Hippocampal formation (tissue), 2 donors: Measurements from ENCODE around the gene SYMPK.
"Not testable (repeated sequence)": the region's sequence is repeated elsewhere in the genome, so short reads cannot be mapped to it uniquely, and the experiment has no call there.

Experiments
- DNase-seq, 2 donors: peaks; one replicate each; lab custom pipeline; 2025; lab: John Stamatoyannopoulos, UW

SYMPK gene

DNA sequence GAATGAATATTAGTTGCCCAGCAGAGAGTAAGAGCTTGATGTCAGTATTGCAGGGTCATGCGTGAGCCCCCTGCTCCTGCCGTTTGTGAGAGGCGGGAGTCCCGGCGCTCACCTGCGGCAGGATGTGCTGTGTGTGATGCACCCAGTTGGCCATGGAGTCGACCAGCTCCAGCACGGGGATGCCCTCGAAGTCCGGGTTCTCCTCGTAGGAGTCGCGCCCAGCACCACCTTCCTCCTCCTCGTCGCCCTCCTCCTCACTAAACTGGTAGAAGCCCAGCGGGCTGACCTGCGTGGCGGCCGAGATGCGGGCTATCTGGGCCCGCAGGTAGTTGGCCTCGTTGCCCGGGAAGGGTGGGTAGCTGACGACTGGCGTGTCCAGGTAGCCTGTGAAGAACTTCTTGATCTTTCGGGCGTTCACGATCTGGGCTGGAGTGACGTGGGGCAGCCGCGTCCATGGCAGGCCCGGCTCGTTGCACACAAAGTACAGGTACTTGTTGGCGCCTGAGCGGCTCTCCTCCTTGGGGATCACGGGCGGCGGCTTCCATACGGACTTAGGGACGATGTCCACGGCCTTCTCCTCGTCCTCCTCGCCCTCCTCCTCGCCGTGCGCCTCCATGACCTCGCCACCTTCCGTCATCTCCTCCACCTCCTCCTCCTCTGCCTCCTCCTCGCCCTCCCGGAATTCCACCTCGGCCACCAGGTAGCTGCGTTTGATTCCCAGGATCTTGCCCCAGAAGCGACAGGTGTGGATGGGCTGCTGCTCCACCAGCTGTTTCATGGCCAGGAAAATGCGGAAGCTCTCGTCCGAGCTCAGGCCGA, 58.6 kb downstream of the SYMPK start:
- DNase-seq, result no peak

DNA sequence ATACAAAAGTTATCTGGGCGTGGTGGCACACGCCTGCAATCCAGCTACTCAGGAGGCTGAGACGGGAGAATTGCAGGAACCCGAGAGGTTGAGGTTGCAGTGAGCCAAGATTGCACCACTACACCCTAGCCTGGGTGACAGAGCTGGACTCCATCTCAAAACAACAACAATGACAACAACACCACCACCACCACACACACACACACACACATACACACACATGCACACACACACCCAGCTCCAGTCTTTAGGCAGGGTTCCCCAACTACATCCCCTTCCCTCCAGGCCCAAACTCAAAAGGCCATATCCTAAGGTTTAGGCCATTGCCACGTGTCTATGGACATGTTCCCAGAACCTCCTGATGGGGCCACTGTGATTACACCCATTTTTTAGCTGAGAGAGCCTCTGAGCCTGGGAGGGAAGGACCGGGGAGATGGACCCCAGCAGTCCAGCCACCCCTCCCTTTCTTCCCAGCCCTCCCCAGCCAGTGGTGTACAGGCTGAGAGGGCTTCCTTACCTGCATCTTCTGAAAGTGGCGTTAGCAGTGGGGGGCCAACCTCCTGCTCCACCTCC, 61.3 kb downstream of the SYMPK start:
- DNase-seq, result no peak

DNA sequence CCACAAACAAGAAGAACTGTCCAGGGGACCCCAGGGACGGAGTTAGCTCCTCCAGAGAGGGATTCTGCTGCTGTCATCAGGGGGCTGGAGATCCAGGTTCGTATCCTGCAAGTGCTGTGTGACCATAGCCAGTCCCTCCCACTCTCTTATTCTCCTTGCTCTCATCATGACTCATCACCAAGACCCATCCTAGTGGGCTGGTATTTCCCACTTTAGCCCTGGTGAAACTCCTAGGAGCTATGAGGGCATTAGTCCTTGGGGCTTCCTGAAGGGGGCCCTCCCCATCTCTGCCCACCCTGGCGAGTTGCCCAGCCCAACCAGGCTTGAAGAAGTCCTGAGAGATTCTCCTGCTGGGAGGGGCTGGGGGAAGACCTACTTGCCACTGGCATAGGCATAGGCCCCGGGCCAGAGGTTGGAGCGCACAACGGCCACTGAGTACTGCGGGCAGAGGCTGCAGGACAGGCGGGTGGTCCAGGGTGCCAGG, 62.8 kb downstream of the SYMPK start:
- DNase-seq, result no peak

DNA sequence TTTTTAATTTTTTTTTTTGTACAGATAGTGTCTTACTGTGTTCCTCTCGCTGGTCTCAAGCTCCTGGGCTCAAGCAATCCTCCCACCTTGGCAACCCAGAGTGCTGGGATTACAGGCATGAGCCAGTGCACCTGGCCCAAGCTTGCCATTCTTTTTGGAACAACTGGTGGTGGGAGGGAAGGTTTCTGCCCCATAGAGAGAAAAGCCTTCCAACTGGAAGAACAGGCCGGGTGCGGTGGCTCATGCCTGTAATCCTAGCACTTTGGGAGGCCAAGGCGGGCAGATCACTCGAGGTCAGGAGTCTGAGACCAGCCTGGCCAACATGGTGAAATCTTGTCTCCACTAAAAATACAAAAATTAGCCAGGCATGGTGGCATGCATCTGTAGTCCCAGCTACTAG, 63.4 kb downstream of the SYMPK start:
- not testable (repeated sequence) for DNase-seq

DNA sequence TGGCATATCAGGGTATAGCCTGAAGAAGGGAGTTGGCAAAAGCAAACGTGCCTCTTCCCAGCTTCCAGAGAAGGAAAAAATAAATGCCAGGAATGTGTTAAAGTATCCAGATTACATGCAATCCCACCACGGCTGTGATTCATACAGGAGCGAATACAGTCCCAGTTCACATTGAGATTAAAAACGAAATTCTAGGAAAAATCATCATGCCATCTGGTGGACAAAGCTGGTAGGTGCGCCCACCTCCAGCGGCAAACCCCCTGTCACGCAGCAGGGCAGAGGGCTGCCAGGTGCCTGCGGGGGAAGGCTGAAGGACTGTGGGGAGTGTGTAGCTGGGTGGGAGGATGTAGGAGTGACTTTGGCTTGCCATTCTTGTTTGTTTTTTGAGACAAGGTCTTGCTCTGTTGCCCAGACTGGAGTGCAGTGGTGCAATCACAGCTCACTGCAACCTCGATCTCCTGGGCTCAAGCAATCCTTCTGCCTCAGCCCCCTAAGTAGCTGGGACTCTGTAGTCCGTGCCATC, 63.9 kb downstream of the SYMPK start:
- peak; percentile 19 to 70 for DNase-seq

DNA sequence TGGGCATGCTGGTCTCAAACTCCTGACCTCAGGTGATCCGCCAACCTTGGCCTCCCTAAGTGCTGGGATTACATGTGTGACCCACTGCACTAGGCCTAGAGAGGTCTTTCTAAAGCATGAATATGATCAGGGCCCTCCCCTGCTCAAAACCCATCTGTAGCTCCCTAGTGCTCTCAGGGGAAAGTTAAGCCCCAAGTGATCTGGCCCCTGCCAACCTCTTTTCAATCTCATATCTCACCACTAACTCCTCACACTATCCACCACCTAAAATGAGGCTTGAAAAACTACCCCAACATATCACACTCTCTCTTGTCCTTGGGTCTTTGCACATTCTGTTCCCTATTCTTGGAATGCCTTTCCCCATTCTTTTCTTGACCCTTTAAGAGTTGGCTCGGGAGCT, 68.3 kb downstream of the SYMPK start:
- no peak for DNase-seq

DNA sequence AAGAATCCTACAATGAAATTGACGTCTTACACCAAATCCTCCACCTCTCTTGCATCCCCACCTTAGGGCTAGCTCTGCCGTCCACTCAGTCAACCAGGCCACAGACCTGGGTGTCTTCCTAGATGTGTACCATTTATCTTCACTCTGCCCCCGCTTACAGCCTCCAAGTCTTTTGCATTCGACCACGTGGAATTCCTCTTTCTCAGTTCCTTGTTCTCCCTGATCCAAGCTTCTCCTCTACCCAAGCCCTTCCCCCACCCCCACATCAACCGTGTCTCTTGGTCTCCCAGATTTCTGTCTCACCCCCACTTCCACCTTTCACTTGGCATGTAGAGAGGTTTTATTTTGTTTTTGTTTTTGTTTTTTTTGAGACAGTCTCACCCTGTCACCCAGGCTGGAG, 69.1 kb downstream of the SYMPK start:
- no peak for DNase-seq

DNA sequence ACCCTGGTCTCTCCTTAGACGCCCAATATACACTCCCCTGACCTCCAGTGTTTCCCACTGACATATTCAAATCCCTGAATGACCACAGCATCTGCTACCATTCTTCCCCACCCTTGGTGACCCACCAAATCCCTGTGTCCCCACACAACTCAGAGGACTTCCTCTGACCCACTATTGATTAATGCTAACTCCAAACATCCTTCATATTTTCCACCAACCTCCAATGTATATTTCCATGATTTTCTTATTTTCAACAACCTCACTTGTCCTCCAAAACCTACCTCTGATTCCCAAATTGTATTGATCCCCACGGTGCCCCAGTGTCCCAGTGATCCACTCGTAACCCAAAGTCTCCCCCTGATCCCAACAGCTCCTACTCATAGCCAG, 69.8 kb downstream of the SYMPK start:
- no peak for DNase-seq

DNA sequence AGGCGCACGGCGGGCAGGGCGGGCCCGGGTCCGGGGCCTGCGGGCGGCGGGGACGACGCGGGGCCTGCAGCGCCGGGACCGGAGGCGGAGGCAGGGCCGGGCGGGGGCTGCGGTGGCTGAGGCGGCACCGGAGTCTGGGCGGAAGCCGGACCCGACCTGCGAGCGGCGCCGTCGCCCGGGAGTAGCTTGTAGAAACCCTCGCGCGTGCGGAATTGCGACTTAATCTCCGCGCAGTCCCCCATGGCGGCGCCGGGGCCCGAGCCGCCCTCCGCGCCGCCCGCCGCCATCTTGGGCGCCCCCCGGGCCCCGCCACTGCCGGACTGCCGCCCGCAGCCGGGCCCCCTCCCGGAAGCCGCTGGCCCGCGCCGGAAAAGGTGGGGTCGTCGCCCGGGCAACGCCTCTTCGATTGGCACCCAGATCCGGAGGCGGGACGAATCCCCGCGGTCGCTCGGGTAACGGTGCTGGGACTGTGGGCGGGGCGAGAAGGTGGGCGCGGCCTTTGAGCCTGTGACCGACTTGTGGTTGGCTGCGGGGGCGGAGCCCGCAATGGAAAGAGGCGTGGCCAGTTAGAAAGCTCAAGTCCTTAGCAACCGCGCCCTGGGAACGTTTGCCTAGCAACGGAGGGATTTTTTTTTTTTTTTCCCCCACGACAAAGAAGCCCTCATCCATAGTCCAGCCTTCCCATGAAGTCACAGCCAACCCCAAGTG, 70.3 kb downstream of the SYMPK start, which contains the start of gene DMWD:
Gene DMWD, minus strand, starts transcription at position 376 of the 708 bp plus-strand sequence. Its CDS starts 89 bp downstream, at position 287.
- peak; percentile 97 to 98 for DNase-seq

DNA sequence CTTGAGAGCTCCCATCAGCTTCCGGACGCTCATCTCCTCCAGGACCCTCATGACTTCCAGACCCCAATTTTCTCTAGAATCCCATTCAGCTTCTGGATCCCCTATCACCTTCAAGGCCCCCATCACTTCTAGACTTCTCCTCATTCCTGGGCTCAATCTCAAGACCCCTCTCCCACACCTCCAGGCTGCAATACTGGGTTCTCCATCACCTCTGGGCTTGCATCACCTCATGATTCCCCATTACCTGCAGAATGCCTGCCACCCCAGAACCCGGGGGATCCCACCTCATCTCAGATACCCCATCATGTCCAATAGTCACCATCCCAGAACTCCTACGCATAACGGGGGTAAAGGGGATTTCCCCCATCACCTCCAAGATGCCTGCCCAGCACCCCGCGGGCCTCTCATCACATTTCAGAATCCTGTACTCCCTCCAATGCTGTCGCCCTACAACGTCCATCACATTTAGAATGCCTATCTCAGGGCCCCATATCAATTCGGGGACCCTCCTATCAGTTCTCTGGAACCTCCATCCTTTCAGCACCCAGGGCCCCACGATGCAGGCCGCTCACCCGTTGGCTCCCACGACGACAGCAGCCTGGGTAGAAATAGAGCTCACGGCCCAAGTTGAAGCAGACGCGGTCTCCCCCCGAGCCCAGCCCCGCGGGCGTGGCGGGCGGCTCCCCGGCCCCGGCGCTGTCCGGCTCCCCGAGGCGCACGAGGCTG, 71.0 kb downstream of the SYMPK start:
- no peak for DNase-seq

DNA sequence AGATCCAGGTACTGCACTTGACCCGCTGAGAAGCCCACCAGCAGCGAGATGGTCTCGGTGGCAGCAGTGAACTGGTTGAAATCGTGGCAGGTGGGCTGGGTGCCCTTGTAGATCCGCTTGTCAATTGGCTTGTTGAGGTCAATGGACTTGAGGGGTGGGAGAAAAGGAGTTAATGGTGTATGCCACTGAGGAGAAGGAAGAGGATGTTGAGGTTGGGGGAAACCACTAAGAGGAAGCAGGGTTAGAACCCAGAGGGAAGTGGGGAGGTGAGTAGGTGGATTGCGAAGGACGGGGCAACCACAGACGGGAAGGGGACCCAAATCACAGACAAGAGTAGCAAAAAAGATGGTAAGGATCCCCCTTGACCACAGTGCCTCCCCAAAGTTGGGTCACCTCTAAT, 72.0 kb downstream of the SYMPK start:
- peak in 1 of 2 donors; percentile 13 for DNase-seq

DNA sequence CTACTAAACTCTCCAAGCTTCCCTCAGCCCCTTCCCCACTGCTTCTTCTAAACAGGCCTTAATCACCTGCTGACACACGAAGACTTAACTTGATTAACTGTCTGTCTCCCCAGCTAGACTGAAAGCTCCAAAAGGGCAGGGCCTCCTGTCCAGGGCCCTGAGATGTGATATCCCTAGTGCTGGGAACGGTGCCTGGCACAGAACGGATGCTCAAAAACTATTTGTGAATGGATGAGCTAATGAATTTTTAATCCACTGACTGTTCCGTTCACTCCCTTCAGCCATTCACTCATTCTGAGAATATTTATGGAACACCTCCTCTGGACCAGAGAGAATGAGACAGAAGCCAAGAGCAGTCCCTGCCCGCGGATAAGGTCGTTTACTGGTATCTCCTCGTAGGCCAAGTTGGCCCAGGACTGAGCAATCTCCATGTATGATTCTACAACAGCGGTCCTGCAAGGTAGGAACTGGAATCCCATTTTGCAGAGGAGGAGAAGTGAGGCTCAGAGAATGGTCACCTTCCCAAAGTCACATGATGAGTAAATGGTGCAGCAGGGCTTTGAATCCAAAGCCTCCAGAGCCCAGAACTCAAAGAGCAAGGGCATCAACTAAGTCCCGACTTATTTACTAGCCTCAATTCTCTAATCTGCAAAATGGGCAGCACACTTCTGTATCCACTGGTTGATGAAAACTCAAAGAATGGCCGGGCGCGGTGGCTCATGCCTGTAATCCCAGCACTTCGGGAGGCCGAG, 73.7 kb downstream of the SYMPK start:
- no peak for DNase-seq

DNA sequence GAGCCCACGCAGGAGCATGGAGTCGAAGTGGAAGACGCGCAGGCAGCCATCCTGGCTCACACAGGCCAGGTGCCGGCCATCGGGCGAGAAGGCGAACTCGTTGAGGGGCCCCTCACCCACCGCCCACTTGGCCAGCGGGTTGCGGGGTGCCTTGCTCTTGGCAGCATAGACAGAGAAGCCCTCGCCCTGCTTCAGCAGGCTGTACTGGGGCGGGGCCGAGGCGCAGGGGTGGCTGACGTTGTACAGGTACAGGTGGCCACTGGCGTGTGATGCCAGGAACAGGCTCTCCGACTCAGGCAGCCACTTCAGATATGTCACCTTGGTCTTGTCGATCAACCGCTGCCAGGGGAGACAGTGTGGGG, 76.4 kb downstream of the SYMPK start:
- no peak for DNase-seq

DNA sequence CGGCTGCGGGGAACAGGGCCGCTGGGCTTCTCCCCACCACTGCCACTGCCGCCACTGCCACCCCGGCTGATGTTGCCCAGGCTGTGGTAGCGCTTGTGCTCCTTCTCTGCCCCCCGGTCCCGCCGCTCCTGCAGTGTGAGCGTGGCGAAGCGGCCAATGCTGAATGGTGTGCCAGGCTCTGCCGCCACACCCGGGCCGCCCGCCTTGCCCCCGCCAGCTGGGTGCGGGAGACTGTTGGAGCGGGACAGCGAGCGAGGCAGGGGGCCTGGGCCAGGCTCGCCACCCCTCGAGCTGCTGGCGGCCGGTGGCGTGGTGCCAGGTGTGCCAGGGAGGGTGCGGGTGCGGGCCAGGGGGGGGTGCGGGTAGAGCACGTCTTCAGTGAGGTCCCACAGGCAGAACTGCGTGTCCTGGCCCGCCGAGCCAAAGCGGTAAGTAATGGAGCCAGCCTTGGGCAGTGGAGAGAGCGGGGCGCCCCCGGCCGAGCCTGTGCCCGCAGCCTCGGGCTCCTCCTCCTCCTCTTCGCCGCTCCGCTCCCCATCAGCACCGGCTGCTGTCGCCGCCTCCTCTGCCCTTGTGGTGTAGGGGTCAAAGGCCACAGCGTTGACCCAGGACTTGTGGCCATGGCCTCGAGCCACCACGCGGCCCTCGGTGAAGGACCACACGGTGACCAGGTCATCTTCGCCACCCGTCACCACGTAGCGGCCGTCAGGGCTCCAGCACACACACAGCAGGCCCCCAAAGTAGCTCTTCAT, 77.0 kb downstream of the SYMPK start:
- no peak for DNase-seq

DNA sequence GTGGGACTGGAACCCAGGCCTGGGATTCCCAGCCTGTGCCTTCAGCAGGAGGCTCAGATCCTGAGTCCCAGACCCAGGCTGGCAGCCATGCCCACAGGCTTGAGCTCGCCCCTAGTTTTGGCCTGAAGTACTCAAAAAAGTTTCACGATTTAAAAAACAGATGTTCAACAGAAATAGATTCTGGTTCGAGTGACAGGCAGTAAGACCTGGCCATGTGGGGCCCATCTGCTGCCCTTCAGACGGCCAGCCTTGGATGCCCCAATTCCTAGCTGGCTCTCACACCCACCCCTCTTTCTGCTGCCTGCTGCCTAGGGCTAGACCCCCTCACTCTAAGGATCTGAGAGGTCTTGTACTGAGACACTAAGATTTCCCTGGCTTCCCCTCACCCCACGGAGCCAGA, 77.8 kb downstream of the SYMPK start:
- DNase-seq, result no peak

DNA sequence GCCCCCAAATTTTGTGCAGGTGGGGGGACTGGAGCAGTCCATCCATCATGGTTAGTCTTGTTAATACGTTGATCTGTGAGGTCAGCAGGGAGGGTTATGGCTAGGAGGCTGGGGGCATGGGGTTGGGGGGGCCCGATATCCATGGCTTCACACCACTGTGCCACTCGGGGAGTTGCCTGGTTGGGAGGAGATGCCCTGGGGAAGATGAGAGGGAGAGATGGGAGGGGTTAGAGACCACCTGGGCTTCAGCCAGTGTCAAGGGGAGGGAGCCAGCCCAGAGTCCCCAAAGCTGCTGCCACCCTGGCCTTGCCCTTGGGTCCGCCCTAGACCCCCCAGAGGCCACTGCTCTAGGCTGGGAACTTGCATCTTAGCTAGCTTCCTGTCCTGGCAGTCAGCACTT, 78.9 kb downstream of the SYMPK start:
- DNase-seq, result no peak

DNA sequence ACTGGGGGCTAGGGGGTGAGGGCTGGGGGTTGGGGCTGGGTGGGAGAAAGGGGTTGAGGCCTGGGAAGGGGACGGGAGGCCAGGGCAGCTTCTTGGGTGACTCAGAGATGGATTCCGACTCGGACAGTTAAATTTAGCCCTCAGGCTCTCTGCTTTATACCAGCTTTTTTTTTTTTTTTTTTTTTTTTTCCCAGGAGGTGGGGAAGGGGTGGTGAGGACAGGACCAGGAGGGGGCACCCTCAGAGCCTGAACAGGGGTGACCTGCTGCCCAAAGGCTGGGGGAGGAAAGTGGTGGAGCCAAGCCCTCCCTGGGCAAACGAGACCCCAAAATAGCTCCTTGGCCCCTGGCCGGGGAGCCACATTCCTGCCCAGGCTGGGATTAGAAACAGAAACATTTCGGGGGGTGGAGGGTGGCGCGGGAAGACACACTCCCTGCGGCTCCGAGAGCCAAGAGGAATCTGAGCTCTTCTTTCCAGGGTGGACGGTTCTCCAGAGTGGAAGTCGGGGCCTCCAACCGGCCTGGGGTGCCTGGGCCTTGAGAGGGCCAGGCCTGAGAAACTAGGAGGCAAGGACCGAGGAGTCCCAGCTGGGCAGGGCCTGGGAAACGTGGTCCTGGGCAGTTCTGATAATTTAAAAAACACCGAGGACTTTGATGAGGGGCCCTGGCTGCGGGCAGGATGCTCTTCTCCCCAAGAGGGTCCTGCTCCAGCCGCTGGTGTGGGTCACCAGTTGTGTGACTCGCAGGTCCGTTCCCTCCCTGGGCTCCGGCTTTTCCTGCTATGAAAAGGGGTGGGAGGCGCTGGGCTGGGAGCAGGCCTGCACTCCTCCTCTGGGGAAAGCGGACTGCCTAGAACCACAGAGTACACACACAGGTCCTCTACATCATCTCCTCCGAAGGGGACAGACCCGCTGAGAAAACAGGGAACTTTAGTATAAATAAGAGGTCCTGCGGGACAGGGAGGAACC, 79.8 kb downstream of the SYMPK start:
- no peak for DNase-seq

DNA sequence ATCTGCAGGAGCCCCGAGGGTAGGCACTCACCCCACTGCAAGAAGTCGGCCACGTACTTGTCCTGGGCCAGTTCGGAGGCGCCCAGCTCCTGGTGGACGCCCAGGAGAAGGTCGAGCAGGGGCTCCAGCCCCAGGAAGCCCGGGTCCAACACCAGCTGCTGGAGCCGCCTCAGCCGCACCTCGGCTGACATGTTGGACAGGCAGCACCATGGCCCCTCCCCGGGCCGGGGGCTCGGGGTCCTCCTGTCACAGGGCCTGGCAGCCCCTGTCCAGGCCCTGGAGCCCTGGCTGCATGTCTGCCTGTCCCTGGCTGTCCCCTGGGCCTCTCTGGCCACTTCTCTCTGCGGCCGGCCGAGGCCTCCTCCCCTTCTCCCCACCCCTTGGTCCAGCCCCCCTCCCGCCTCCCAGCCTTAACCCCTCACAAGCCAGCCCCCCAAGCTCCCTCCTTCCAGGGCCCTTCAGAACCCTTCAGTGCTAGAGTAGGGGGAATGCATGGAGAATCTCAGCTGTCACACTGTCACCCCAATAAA, 80.7 kb downstream of the SYMPK start, which contains the start of gene DMPK:
Gene DMPK, minus strand, starts transcription at position 329 of the 530 bp plus-strand sequence. Its CDS starts 138 bp downstream, at position 191.
- DNase-seq, result peak in 1 of 2 donors; percentile 3
